ENCODE data around the gene ARSB.

Gene ARSB

GRCh38 chr5:78799266-78800017 is 185.7 kb downstream of the ARSB start:
- no peak for DNase-seq

- DNase-seq = no peak
Observed at GRCh38 chr5:78798673-78799029, 186.5 kb downstream of the ARSB start.

- no peak for DNase-seq
Observed at GRCh38 chr5:78797936-78798672, 187.0 kb downstream of the ARSB start.

- no peak for DNase-seq
Observed at GRCh38 chr5:78795757-78796156, 189.4 kb downstream of the ARSB start.

- DNase-seq = no peak
Observed at GRCh38 chr5:78794693-78795215, 190.4 kb downstream of the ARSB start.

GRCh38 chr5:78793907-78794662 is 191.0 kb downstream of the ARSB start:
- DNase-seq = no peak

GRCh38 chr5:78792345-78793055 is 192.6 kb downstream of the ARSB start:
- DNase-seq = no peak

GRCh38 chr5:78791501-78792100 is 193.5 kb downstream of the ARSB start:
- DNase-seq = no peak

GRCh38 chr5:78787783-78788182 is 197.3 kb downstream of the ARSB start:
- no peak for DNase-seq

- DNase-seq = no peak
Observed at GRCh38 chr5:78785454-78785853, 199.7 kb downstream of the ARSB start.

- DNase-seq = no peak
Observed at GRCh38 chr5:78783434-78784130, 201.5 kb downstream of the ARSB start.

- DNase-seq = no peak
Observed at GRCh38 chr5:78782728-78783127, 202.4 kb downstream of the ARSB start.

- no peak for DNase-seq
Observed at GRCh38 chr5:78781611-78782286, 203.4 kb downstream of the ARSB start.

- no peak for DNase-seq
Observed at GRCh38 chr5:78779771-78780616, 205.1 kb downstream of the ARSB start.

- no peak for DNase-seq
Observed at GRCh38 chr5:78779262-78779661, 205.8 kb downstream of the ARSB start.

GRCh38 chr5:78778538-78778937 is 206.6 kb downstream of the ARSB start:
- no peak for DNase-seq

- no peak for DNase-seq
Observed at GRCh38 chr5:78777901-78778300, 207.2 kb downstream of the ARSB start.

GRCh38 chr5:78776637-78777036 is 208.5 kb downstream of the ARSB start:
- DNase-seq = no peak

- DNase-seq = no peak
Observed at GRCh38 chr5:78773655-78774054, 211.5 kb downstream of the ARSB start.
